Activated T-helper 2 cell treated with anti-CD3 and anti-CD28 coated beads, Interferon-gamma antibody, Interleukin-2, Interleukin-4, amounts not matched to agents 10 μg/mL and 5 μg/mL and 100 μg/mL, durations not matched to agents 14 hours and 24 hours and 36 hours (primary cell): ENCODE results near the gene PTPN13. TPM values are rescaled to one million over a fixed set of nuclear protein-coding genes. Genes with fewer than 3 reads are reported as not detected.

ENCODE experiments used
- DNase-seq: peaks from one replicate; pipeline ENCODE4 v3.0.0; 2021; ENCODE audit warnings: low spot score
- H3K27ac Mint-ChIP-seq: one replicate; pipeline ENCODE4 v1.8.0; 2021; ENCODE audit warnings: mixed read lengths
- H3K27me3 Mint-ChIP-seq: one replicate; pipeline ENCODE4 v1.8.0; 2021; ENCODE audit warnings: low read depth, mixed read lengths
- H3K36me3 Mint-ChIP-seq: one replicate; pipeline ENCODE4 v1.8.0; 2021; ENCODE audit warnings: low read depth, mixed read lengths
- H3K4me1 Mint-ChIP-seq: one replicate; pipeline ENCODE4 v1.8.0; 2021; ENCODE audit warnings: low read depth, mixed read lengths
- H3K4me3 Mint-ChIP-seq: one replicate; pipeline ENCODE4 v1.8.0; 2021; ENCODE audit warnings: low read depth, mild to moderate bottlenecking, moderate library complexity, mixed read lengths
- H3K9me3 Mint-ChIP-seq: one replicate; pipeline ENCODE4 v1.8.0; 2021; ENCODE audit warnings: mixed read lengths
- intact Hi-C: fragments of 100-400 bp; cut with micrococcal nuclease; formaldehyde crosslinking; loops from one replicate; pipeline ENCODE4 v1.15.1; 2023
- total RNA-seq: library from RNA; stranded (reverse); gene quantifications from 2 replicates; pipeline ENCODE4 v1.2.3, GENCODE V29; 2022

PTPN13 gene
- 0.18 and 0.25 TPM in 2 replicates for total RNA-seq

DNA sequence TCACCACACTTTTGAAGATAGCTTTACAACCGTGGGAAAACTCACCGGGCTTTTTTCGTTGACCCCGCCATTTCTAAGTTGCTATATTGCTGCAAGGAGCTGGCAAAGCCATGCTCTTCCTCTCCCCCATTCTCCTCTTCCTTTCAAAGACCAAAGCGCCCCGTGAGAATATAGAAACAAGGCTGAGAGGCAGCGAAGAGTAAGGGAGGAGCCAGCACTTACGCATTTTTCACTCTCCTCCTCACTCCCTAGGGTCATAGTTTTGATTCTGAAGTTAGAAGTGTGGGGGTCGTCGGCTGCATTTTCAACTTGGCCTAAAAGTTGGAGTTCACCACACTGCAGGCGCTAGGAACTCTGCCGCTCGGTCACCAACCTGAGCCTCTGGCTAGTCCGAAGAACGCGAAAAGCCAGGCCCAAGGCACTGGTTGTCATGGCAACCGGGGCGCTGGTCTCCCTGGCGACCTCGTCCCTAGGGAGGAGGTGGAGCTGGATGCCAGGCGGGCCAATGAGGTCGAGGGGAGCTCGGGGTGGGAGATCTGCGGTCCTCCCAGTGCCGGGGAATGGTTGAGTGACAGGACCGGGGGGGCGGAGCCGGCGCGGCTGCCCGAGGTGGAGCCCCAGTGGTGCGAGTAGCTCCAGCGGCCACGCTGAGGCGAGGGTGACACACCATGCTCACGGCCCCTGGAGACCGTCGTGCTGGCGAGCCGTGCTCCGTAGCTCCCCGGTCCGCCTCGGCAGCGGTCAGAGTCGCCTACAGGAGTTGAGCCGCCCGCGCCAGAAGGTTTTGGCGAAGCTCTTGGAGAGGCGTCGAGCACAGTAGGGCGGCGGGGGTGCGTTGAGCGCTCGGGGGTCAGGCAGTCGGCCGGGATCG lies at the start of gene PTPN13:
Gene PTPN13, plus strand, starts transcription at position 628 of the 871 bp plus-strand sequence. CDS start 40,942 bp downstream, outside the sequence.
- Mint-ChIP-seq H3K27ac (no peak within 1 kb of the TSS), H3K27me3 (peaks cover 52% of the 10 kb centered on the region)
- intact Hi-C loops: no loop called here

DNA sequence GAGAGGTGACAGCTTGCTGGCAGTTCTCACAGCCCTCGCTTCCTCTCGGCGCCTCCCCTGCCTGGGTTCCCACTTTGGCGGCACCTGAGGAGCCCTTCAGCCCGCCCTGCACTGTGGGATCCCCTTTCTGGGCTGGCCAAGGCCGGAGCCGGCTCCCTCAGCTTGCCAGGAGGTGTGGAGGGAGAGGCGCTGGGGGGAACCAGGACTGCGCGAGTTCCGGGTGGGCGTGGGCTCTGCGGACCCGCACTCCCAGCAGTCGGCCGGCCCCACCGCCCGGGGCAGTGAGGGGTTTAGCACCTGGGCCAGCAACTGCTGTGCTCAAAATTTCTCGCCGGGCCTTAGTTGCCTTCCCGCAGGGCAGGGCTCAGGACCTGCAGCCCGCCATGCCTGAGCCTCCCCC lies 47.0 kb upstream of the PTPN13 start:
- no peak overlapping the region for H3K27ac Mint-ChIP-seq
- H3K9me3 Mint-ChIP-seq: no peaks in the 10 kb centered on the region
- no peak for DNase-seq
- H3K4me3 Mint-ChIP-seq: no peak overlapping the region
- H3K27me3 Mint-ChIP-seq: peaks cover 7% of the 10 kb centered on the region
- peaks cover 3% of the 10 kb centered on the region for H3K36me3 Mint-ChIP-seq
- peaks cover 26% of the 10 kb centered on the region for H3K4me1 Mint-ChIP-seq
- intact Hi-C loops: no loop called here

More for the DNA sequence above, at the start of gene PTPN13:
- Mint-ChIP-seq H3K36me3 (no peaks in the 10 kb centered on the region), H3K9me3 (no peaks in the 10 kb centered on the region), H3K4me3 (peak within 1 kb of the TSS; percentile 69), H3K4me1 (peaks cover 14% of the 10 kb centered on the region)
- peak; percentile 42 for DNase-seq

DNA sequence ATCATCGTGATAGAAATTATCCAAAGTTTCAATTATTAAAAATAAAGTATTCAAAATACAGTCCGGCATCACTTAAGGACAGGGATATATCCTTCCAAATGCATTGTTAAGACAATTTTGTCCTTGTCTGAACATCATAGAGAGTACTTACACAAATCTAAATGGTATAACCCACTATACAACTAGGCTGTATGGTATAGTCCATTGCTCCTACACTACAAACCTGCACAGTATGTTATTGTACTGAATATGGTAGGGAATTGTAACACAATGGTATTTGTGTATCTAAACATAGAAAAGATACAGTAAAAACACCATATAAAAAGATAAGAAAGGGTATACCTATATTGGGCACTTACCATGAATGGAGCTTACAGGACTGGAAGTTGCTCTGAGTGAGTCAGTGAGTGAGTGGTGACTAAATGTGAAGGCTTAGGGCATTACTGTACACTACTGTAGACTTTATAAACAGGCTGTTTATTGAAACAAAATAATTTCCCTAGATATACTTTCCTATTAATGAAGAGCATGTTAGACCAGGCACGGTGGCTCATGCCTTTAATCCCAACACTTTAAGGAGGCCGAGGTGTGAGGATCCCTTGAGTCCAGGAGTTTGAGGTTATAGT lies 44.8 kb upstream of the PTPN13 start:
- Mint-ChIP-seq H3K4me1 (peaks cover 16% of the 10 kb centered on the region), H3K27ac (no peak overlapping the region), H3K27me3 (peaks cover 16% of the 10 kb centered on the region), H3K4me3 (no peak overlapping the region), H3K36me3 (peaks cover 3% of the 10 kb centered on the region), H3K9me3 (no peaks in the 10 kb centered on the region)
- DNase-seq: no peak
- intact Hi-C loops: no loop called here

DNA sequence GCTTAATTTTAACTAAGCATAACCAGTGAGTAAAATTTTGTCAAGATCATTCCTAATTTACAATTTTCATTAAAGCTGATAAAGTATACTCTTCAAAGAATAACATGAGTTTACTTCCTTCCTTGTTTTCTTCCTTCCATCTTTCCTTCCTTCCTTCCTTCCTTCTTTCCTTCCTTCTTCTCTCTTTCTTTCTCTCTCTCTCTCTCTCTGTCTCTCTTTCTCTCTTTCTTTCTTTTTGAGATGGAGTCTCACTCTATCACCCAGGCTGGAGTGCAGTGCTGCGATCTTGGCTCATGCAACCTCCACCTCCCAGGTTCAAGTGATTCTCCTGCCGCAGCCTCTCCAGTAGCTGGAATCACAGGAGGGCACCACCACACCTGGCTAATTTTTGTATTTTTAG lies 42.7 kb upstream of the PTPN13 start:
- H3K9me3 Mint-ChIP-seq: no peaks in the 10 kb centered on the region
- intact Hi-C loops: no loop called here
- peaks cover 25% of the 10 kb centered on the region for H3K27me3 Mint-ChIP-seq
- peaks cover 7% of the 10 kb centered on the region for H3K4me1 Mint-ChIP-seq
- no peak overlapping the region for H3K4me3 Mint-ChIP-seq
- DNase-seq: no peak
- no peaks in the 10 kb centered on the region for H3K36me3 Mint-ChIP-seq
- no peak overlapping the region for H3K27ac Mint-ChIP-seq

DNA sequence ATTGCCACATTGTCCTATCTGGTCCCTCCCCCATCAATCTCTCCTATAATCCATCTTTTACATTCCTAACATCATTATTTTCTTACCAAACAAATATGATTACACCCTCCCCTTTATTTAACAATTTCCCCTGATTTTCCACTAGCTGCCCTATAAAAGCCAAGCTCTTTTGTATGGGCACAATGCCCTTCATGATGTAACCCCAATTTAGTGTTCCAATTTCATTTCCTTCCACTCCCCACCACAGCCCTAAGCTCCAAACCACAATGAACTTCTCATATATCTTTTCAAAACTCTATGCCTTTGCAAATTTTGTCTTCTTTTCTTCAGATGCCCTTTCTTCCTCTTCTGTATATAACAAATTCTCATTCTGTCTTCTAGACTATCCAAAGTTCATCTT lies 39.5 kb upstream of the PTPN13 start:
- peaks cover 10% of the 10 kb centered on the region for H3K4me1 Mint-ChIP-seq
- no peak overlapping the region for H3K27ac Mint-ChIP-seq
- peaks cover 25% of the 10 kb centered on the region for H3K27me3 Mint-ChIP-seq
- no peaks in the 10 kb centered on the region for H3K9me3 Mint-ChIP-seq
- H3K4me3 Mint-ChIP-seq: no peak overlapping the region
- no peak for DNase-seq
- no peaks in the 10 kb centered on the region for H3K36me3 Mint-ChIP-seq
- intact Hi-C loops: no loop called here

- Mint-ChIP-seq H3K9me3 (no peaks in the 10 kb centered on the region), H3K4me1 (peaks cover 13% of the 10 kb centered on the region), H3K27me3 (peaks cover 23% of the 10 kb centered on the region), H3K27ac (no peak overlapping the region), H3K4me3 (no peak overlapping the region), H3K36me3 (no peaks in the 10 kb centered on the region)
- intact Hi-C loops: no loop called here
- no peak for DNase-seq
Measured at GRCh38 chr4:86556791-86557415, 37.2 kb upstream of the PTPN13 start.

DNA sequence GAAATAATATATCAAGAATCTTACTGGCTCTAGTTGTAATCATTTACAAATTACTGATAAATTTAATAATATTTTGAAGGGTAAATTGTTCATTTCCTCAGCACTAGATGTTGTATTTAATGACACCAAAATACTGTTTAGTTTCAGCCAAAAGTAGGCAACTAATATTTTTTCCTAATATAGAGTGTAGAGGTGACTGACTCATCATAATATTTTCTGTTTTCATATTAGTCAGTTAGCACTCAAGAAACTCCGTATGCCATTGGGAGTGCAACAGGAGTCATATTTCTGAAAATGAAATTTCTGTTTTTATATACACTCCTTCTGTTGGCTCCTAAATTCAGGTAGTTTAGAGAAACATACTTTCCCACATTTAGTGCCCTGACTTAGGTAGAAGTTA lies 36.6 kb upstream of the PTPN13 start:
- peaks cover 21% of the 10 kb centered on the region for H3K27me3 Mint-ChIP-seq
- intact Hi-C loops: no loop called here
- no peaks in the 10 kb centered on the region for H3K36me3 Mint-ChIP-seq
- H3K4me3 Mint-ChIP-seq: no peak overlapping the region
- H3K4me1 Mint-ChIP-seq: peaks cover 13% of the 10 kb centered on the region
- no peak for DNase-seq
- no peak overlapping the region for H3K27ac Mint-ChIP-seq
- no peaks in the 10 kb centered on the region for H3K9me3 Mint-ChIP-seq

DNA sequence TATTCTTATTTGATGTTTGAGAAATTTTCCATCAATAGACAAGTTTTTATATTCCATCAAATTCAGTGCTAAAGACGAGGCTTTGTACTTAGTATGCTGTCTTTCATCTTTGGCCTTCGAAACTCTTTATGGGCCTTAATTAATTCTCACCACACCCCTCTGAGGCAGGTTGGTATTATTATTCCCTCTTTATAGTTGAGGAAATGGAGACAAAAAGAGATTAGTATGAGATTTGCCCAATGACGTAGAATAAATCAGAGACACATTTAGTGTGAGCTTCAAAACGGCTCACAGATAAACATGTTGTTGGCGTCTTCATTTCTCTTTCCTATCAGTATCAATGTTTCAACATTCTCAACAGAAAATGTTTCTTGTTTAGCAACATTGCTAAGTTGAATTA lies 35.9 kb upstream of the PTPN13 start:
- Mint-ChIP-seq H3K4me1 (peaks cover 13% of the 10 kb centered on the region), H3K4me3 (no peak overlapping the region), H3K9me3 (no peaks in the 10 kb centered on the region), H3K36me3 (no peaks in the 10 kb centered on the region), H3K27ac (no peak overlapping the region), H3K27me3 (peaks cover 20% of the 10 kb centered on the region)
- DNase-seq: no peak
- intact Hi-C loops: no loop called here

GRCh38 chr4:86558797-86559196 lies 35.3 kb upstream of the PTPN13 start:
- intact Hi-C loops: no loop called here
- Mint-ChIP-seq H3K27me3 (peaks cover 16% of the 10 kb centered on the region), H3K9me3 (no peaks in the 10 kb centered on the region), H3K27ac (no peak overlapping the region), H3K4me3 (no peak overlapping the region), H3K4me1 (peaks cover 13% of the 10 kb centered on the region), H3K36me3 (no peaks in the 10 kb centered on the region)
- DNase-seq: no peak

- DNase-seq: no peak
- intact Hi-C loops: no loop called here
- Mint-ChIP-seq H3K36me3 (no peaks in the 10 kb centered on the region), H3K9me3 (no peaks in the 10 kb centered on the region), H3K27ac (no peak overlapping the region), H3K4me1 (peaks cover 7% of the 10 kb centered on the region), H3K27me3 (peaks cover 8% of the 10 kb centered on the region), H3K4me3 (no peak overlapping the region)
Measured at GRCh38 chr4:86560447-86560846, 33.7 kb upstream of the PTPN13 start.

DNA sequence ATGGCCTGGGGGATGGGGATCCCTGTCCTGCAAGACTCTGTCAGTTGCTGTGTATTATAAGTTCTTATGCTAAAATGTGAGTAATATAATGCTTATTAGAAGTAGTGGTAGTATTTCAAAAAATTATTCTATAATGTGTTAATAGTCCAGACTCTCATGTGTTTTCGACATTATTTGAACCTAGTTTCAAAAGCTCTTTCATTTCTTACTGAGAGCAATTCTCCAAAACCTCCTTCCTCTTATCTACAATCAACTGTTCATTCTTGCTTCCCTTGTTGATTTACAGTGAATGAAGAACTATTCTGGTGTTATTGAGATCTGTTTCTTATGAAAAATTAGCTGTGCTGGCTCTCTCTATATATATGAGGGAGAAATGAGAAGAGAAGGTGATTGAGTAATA lies 32.9 kb upstream of the PTPN13 start:
- no peak for DNase-seq
- peaks cover 10% of the 10 kb centered on the region for H3K27me3 Mint-ChIP-seq
- no peak overlapping the region for H3K27ac Mint-ChIP-seq
- no peaks in the 10 kb centered on the region for H3K9me3 Mint-ChIP-seq
- no peak overlapping the region for H3K4me3 Mint-ChIP-seq
- no peaks in the 10 kb centered on the region for H3K36me3 Mint-ChIP-seq
- intact Hi-C loops: no loop called here
- H3K4me1 Mint-ChIP-seq: peaks cover 7% of the 10 kb centered on the region

DNA sequence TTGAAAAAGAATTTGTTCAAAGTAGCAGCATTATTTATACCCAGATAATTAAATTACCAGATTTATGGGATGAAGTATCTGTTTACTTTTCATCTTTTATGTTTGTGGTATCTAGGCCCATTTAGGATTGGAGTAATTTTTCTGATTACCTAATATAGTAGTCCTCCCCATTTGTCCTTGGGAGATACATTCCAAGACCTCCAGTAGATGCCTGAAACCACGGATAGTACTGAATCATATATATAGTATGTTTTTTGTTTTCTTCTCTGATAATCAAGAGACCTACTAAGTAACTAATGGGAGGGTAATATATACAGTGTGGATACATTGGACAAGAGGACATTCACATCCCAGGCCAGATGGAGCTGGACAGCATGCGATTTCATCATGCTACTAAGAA lies 30.7 kb upstream of the PTPN13 start:
- H3K27ac Mint-ChIP-seq: no peak overlapping the region
- no peaks in the 10 kb centered on the region for H3K36me3 Mint-ChIP-seq
- intact Hi-C loops: no loop called here
- H3K9me3 Mint-ChIP-seq: no peaks in the 10 kb centered on the region
- H3K4me1 Mint-ChIP-seq: peaks cover 2% of the 10 kb centered on the region
- H3K27me3 Mint-ChIP-seq: peaks cover 5% of the 10 kb centered on the region
- no peak overlapping the region for H3K4me3 Mint-ChIP-seq
- DNase-seq: no peak

DNA sequence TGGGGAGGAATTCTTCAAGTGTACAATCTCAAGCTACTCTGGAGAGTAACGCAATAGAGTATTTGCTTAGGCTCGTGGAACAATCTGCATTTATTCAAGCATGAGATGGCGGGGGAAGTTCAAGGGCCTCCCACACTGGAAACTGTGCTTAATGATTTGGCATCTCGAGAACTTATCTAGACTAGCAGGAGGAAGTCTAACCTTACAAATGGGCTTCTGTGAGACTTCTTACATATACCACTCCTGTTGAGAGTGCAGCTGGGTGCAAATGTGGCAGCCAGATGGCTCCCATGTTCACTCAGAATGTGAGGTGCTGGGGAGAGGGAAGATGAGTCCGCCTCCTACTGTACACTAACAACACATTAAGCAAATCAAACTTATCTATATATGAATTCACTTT lies 29.3 kb upstream of the PTPN13 start:
- peaks cover 5% of the 10 kb centered on the region for H3K4me1 Mint-ChIP-seq
- no peaks in the 10 kb centered on the region for H3K36me3 Mint-ChIP-seq
- H3K9me3 Mint-ChIP-seq: no peaks in the 10 kb centered on the region
- peaks cover 9% of the 10 kb centered on the region for H3K27me3 Mint-ChIP-seq
- no peak for DNase-seq
- H3K4me3 Mint-ChIP-seq: no peak overlapping the region
- H3K27ac Mint-ChIP-seq: no peak overlapping the region
- intact Hi-C loops: no loop called here
